ENCODE data around the gene TBC1D22A. TPM values are rescaled to one million over a fixed set of nuclear protein-coding genes. Genes with fewer than 3 reads are reported as not detected.
A peak's percentile ranks its signal among the peaks of the same experiment; 100 is the strongest.

TBC1D22A gene
- polyA plus RNA-seq, 1 experiment = 24.2 TPM

- DNase-seq (ENCODE audit: low read depth) = no peak
- Histone ChIP-seq H3K27me3 (ENCODE audit: control insufficient read depth, insufficient read depth, low read length) (no peaks in the 10 kb centered on the region), H3K4me3 (ENCODE audit: low read depth, low read length) (no peak overlapping the region), H3K36me3 (ENCODE audit: control insufficient read depth, insufficient read depth, low read length) (peaks cover 23% of the 10 kb centered on the region)
- CTCF ChIA-PET = interaction anchor here (1.1 to 4.9 kb wide), 4 partner anchors 9 to 51 kb away, joined by 3 to 34 read pairs (median 6); no protein-coding TSS in a partner anchor
- TF ChIP-seq CTCF (IDR thresholded peaks at IDR 0.05; ENCODE audit: insufficient read depth, low read depth, low read length) = no peak
- POLR2A ChIA-PET = no interaction called here
These were observed 32.0 kb downstream of the TBC1D22A start for GRCh38 chr22:46794491-46794890.

DNA sequence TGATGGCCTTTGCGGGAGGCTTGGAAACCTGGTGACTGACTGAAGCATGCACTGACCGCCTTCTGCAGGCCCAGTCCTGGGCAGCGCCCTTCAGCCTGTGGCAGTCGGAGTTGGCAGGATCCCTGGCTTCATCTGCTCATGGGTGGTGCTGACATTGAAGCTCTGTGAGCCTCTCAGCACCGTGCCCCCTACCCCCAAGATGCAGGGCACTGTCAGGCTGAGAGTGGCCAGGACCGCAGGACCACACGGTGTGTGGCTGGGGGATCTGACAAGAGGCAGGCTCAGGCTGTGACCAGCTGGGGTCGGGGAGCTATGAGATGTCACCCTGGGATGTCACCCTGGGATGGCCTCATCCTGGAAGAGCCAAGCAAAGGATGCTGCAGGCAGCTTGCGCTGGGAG lies 32.7 kb downstream of the TBC1D22A start:
- CTCF ChIA-PET = interaction anchor here (1.3 to 4.9 kb wide), 3 partner anchors 8 to 36 kb away, joined by 3 to 34 read pairs (median 8); no protein-coding TSS in a partner anchor

GRCh38 chr22:46795845-46796565 lies 33.6 kb downstream of the TBC1D22A start:
- ChIA-PET POLR2A (no interaction called here), CTCF (interaction anchor here (1.3 to 4.9 kb wide), 2 partner anchors 7 to 13 kb away, joined by 3 to 34 read pairs; no protein-coding TSS in a partner anchor)
- no peak for DNase-seq (ENCODE audit: low read depth)
- no peak for TF ChIP-seq CTCF (IDR thresholded peaks at IDR 0.05; ENCODE audit: insufficient read depth, low read depth, low read length)
- no peaks in the 10 kb centered on the region for H3K27me3 ChIP-seq (ENCODE audit: control insufficient read depth, insufficient read depth, low read length)
- peaks cover 30% of the 10 kb centered on the region for H3K36me3 ChIP-seq (ENCODE audit: control insufficient read depth, insufficient read depth, low read length)
- no peak overlapping the region for H3K4me3 ChIP-seq (ENCODE audit: low read depth, low read length)

More for the DNA sequence above, 32.7 kb downstream of the TBC1D22A start:
- Histone ChIP-seq H3K27me3 (ENCODE audit: control insufficient read depth, insufficient read depth, low read length) (no peaks in the 10 kb centered on the region), H3K36me3 (ENCODE audit: control insufficient read depth, insufficient read depth, low read length) (peaks cover 28% of the 10 kb centered on the region), H3K4me3 (ENCODE audit: low read depth, low read length) (no peak overlapping the region)
- no peak for DNase-seq (ENCODE audit: low read depth)
- POLR2A ChIA-PET = no interaction called here
- TF ChIP-seq CTCF (IDR thresholded peaks at IDR 0.05; ENCODE audit: insufficient read depth, low read depth, low read length) = no peak

GRCh38 chr22:46796566-46797195 lies 34.2 kb downstream of the TBC1D22A start:
- Histone ChIP-seq H3K36me3 (ENCODE audit: control insufficient read depth, insufficient read depth, low read length) (peaks cover 32% of the 10 kb centered on the region), H3K4me3 (ENCODE audit: low read depth, low read length) (no peak overlapping the region), H3K27me3 (ENCODE audit: control insufficient read depth, insufficient read depth, low read length) (no peaks in the 10 kb centered on the region)
- ChIA-PET POLR2A (no interaction called here), CTCF (interaction anchor here (2.8 kb wide), 1 partner anchor 15 kb away, joined by 21 read pairs; no protein-coding TSS in a partner anchor)
- no peak for DNase-seq (ENCODE audit: low read depth)
- no peak for TF ChIP-seq CTCF (IDR thresholded peaks at IDR 0.05; ENCODE audit: insufficient read depth, low read depth, low read length)

GRCh38 chr22:46797355-46797754 lies 34.9 kb downstream of the TBC1D22A start:
- TF ChIP-seq CTCF (IDR thresholded peaks at IDR 0.05; ENCODE audit: insufficient read depth, low read depth, low read length) = peak; percentile 25; the same call in 1 of the 2 replicates
- Histone ChIP-seq H3K27me3 (ENCODE audit: control insufficient read depth, insufficient read depth, low read length) (no peaks in the 10 kb centered on the region), H3K36me3 (ENCODE audit: control insufficient read depth, insufficient read depth, low read length) (peaks cover 33% of the 10 kb centered on the region), H3K4me3 (ENCODE audit: low read depth, low read length) (no peak overlapping the region)
- DNase-seq (ENCODE audit: low read depth) = no peak
- ChIA-PET CTCF (interaction anchor here (1.2 to 2.8 kb wide), 3 partner anchors 14 to 131 kb away, joined by 3 to 21 read pairs (median 6); no protein-coding TSS in a partner anchor), POLR2A (no interaction called here)
